ENCODE measurements around the gene KIF3A.

Gene KIF3A

DNA sequence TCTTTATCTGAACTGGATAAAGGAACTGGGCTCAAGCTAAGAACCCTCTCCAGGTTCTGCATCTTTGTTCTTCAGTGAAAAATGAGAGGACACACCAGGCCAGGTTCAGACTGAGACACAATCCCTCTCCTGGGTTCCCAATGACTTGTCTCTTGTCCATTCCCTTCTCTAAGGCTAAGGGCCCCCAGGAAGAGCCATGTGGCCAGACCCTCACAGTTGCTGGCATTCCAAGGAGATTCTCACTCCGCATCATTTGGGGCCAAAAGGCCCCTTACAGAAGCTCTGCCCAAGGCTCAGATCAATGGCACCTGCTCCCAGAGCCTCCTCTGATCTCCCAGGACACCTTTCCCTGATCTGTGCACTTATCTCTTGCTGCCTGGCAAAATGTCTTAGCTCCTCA is 58.6 kb downstream of the KIF3A start:
- Histone ChIP-seq H3K36me3 (ENCODE audit: insufficient read depth, low read length) (no peaks in the 10 kb centered on the region), H3K9me2 (replicated peaks; ENCODE audit: low read depth, low read length) (no peaks in the 10 kb centered on the region), H3K9ac (ENCODE audit: low read depth, low read length, poor library complexity, severe bottlenecking) (no peak overlapping the region), H3K4me2 (ENCODE audit: low read depth, low read length, poor library complexity, severe bottlenecking) (no peak overlapping the region), H3F3A (ENCODE audit: low read depth) (no peaks in the 10 kb centered on the region), H3K9me3 (ENCODE audit: insufficient read depth, low read depth, low read length) (no peaks in the 10 kb centered on the region), H3K4me1 (ENCODE audit: insufficient read depth, low read length, poor library complexity, severe bottlenecking) (no peaks in the 10 kb centered on the region), H3K27me3 (ENCODE audit: insufficient read depth, low read length, poor library complexity, severe bottlenecking) (no peaks in the 10 kb centered on the region), H3K79me2 (ENCODE audit: insufficient read depth, low read length) (no peaks in the 10 kb centered on the region), H3K4me3 (ENCODE audit: low read length, poor library complexity, severe bottlenecking) (no peak overlapping the region), H2AFZ (ENCODE audit: low read length) (no peak overlapping the region), H4K20me1 (ENCODE audit: insufficient read depth, low read length, poor library complexity, severe bottlenecking) (no peaks in the 10 kb centered on the region)
- TF ChIP-seq EZH2phosphoT487 (IDR thresholded peaks at IDR 0.05; ENCODE audit: borderline replicate concordance) = no peak
- TF ChIP-seq, protein P1, sequence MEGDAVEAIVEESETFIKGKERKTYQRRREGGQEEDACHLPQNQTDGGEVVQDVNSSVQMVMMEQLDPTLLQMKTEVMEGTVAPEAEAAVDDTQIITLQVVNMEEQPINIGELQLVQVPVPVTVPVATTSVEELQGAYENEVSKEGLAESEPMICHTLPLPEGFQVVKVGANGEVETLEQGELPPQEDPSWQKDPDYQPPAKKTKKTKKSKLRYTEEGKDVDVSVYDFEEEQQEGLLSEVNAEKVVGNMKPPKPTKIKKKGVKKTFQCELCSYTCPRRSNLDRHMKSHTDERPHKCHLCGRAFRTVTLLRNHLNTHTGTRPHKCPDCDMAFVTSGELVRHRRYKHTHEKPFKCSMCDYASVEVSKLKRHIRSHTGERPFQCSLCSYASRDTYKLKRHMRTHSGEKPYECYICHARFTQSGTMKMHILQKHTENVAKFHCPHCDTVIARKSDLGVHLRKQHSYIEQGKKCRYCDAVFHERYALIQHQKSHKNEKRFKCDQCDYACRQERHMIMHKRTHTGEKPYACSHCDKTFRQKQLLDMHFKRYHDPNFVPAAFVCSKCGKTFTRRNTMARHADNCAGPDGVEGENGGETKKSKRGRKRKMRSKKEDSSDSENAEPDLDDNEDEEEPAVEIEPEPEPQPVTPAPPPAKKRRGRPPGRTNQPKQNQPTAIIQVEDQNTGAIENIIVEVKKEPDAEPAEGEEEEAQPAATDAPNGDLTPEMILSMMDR (conservative IDR thresholded peaks at IDR 0.05; ENCODE audit: low read length) = no peak

GRCh38 chr5:132677682-132678400 is 59.5 kb downstream of the KIF3A start:
- Histone ChIP-seq H3K36me3 (ENCODE audit: insufficient read depth, low read length) (no peaks in the 10 kb centered on the region), H3K9ac (ENCODE audit: low read depth, low read length, poor library complexity, severe bottlenecking) (no peak overlapping the region), H3K27me3 (ENCODE audit: insufficient read depth, low read length, poor library complexity, severe bottlenecking) (no peaks in the 10 kb centered on the region), H3K9me2 (replicated peaks; ENCODE audit: low read depth, low read length) (no peaks in the 10 kb centered on the region), H3K4me2 (ENCODE audit: low read depth, low read length, poor library complexity, severe bottlenecking) (no peak overlapping the region), H3K4me3 (ENCODE audit: low read length, poor library complexity, severe bottlenecking) (no peak overlapping the region), H4K20me1 (ENCODE audit: insufficient read depth, low read length, poor library complexity, severe bottlenecking) (no peaks in the 10 kb centered on the region), H3F3A (ENCODE audit: low read depth) (no peaks in the 10 kb centered on the region), H3K79me2 (ENCODE audit: insufficient read depth, low read length) (no peaks in the 10 kb centered on the region), H3K9me3 (ENCODE audit: insufficient read depth, low read depth, low read length) (no peaks in the 10 kb centered on the region), H2AFZ (ENCODE audit: low read length) (no peak overlapping the region), H3K4me1 (ENCODE audit: insufficient read depth, low read length, poor library complexity, severe bottlenecking) (no peaks in the 10 kb centered on the region)
- TF ChIP-seq, protein P1 (conservative IDR thresholded peaks at IDR 0.05; ENCODE audit: low read length) = no peak
- no peak for TF ChIP-seq EZH2phosphoT487 (IDR thresholded peaks at IDR 0.05; ENCODE audit: borderline replicate concordance)

DNA sequence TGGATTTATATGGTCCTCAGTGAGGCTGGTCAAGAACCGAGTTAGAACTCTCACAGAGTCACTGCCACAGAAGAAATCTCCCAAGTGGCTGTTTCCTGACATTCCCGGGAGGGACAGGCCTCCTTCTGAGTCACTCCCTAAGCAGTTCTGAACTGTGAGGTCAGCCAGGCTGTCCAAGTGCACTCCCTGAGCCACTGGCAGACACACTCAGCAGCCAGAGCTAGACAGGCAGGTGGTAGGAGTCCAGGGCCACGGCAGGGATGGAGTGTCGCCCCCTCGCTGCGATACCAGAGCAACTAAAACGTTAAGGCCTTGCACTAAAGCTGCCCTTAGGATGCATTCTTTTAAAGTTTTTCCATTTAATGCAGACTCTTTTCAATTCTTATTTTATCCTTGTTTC is 60.2 kb downstream of the KIF3A start:
- H2AFZ ChIP-seq (ENCODE audit: low read length) = no peak overlapping the region
- no peak overlapping the region for H3K4me3 ChIP-seq (ENCODE audit: low read length, poor library complexity, severe bottlenecking)
- H3K9ac ChIP-seq (ENCODE audit: low read depth, low read length, poor library complexity, severe bottlenecking) = no peak overlapping the region
- H4K20me1 ChIP-seq (ENCODE audit: insufficient read depth, low read length, poor library complexity, severe bottlenecking) = no peaks in the 10 kb centered on the region
- no peaks in the 10 kb centered on the region for H3K9me2 ChIP-seq (replicated peaks; ENCODE audit: low read depth, low read length)
- TF ChIP-seq EZH2phosphoT487 (IDR thresholded peaks at IDR 0.05; ENCODE audit: borderline replicate concordance) = no peak
- TF ChIP-seq, protein P1 (conservative IDR thresholded peaks at IDR 0.05; ENCODE audit: low read length) = no peak
- H3F3A ChIP-seq (ENCODE audit: low read depth) = no peaks in the 10 kb centered on the region
- no peaks in the 10 kb centered on the region for H3K36me3 ChIP-seq (ENCODE audit: insufficient read depth, low read length)
- no peaks in the 10 kb centered on the region for H3K27me3 ChIP-seq (ENCODE audit: insufficient read depth, low read length, poor library complexity, severe bottlenecking)
- no peaks in the 10 kb centered on the region for H3K79me2 ChIP-seq (ENCODE audit: insufficient read depth, low read length)
- H3K4me2 ChIP-seq (ENCODE audit: low read depth, low read length, poor library complexity, severe bottlenecking) = no peak overlapping the region
- no peaks in the 10 kb centered on the region for H3K4me1 ChIP-seq (ENCODE audit: insufficient read depth, low read length, poor library complexity, severe bottlenecking)
- H3K9me3 ChIP-seq (ENCODE audit: insufficient read depth, low read depth, low read length) = no peaks in the 10 kb centered on the region
